DMS153 treated with DMSO at 0.1 percent for 48 hours (cell line): ENCODE data around the gene B4GALT3.

ENCODE experiments used
- DNase-seq: peaks from one replicate; lab custom pipeline; 2025; ENCODE audit not compliant: unreplicated experiment; lab: John Stamatoyannopoulos, UW

The B4GALT3 gene

GRCh38 chr1:161131523-161132409, 45.5 kb downstream of the B4GALT3 start:
- no peak for DNase-seq

DNA sequence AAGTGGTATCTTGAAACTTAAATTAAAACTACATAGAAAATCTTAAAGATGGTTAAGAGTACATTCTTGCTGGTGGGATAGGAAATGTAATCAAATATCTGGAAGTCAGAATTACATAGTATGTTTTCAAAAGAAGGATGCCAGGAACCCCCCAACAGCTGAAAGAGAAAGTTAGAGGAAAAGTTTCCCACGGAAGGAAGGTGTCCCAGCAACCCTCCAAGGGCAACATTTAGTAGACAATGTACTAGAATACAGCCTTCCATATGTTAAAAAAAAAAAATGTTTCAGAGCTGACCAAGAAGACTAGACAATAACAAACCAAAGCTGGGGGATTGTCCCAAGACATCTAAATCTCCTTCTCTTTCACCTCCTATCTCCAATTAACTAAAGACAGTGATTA, 47.0 kb downstream of the B4GALT3 start:
- no peak for DNase-seq

- DNase-seq = no peak
Measured at GRCh38 chr1:161128591-161129420, 48.5 kb downstream of the B4GALT3 start.

- DNase-seq = no peak
Measured at GRCh38 chr1:161127649-161128048, 49.7 kb downstream of the B4GALT3 start.

DNA sequence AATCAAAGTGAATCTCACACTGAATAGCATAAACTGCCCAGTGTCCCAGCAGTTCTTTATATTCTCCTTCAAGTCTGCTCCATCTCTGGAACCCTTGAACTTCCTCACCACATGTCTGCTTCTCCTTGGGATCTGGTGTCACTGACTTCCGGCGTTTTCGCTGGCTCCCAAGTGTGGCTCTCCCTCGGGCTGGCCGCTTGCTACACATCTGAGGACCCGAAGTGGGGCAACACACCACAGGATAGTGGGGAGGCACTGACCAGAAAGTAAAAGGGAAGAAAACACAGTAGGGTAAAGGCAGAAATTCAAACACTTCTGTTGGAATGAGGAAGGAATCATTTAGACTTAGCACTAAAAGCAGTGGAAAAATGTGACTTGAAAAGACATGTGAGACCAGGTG, 54.3 kb downstream of the B4GALT3 start:
- DNase-seq = no peak

DNA sequence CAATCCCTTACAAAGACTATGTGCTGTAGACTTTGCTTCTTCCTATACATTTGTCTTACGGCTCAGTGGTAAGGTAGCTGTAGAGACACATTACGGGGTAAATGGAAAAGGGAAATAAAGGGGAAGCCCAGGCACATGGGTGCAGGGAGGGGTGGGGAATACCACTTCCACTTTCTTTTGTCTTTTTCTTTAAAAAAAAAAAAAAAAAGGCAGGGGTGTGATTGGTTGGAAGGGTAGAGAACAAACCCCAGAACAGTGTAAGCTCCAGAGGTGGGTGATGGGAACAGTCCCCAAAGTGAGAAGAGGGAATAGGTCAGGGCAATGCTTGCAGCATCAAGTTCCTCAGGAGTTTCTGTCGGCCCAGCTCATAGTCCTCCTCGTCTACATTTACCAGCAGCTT, 55.5 kb downstream of the B4GALT3 start:
- DNase-seq = no peak
